ENCODE data around the gene HES5.
"Not testable (repeated sequence)": the region's sequence is repeated elsewhere in the genome, so short reads cannot be mapped to it uniquely, and the experiment has no call there.

The HES5 gene

GRCh38 chr1:2568187-2568816 is 38.2 kb upstream of the HES5 start:
- not testable (repeated sequence) for H3K36me3 ChIP-seq (ENCODE audit: control insufficient read depth, insufficient read depth, low read length)

GRCh38 chr1:2567083-2567679 is 37.1 kb upstream of the HES5 start:
- Histone ChIP-seq H3K4me1 (ENCODE audit: control insufficient read depth, insufficient read depth, low read length) (peaks cover 5% of the 10 kb centered on the region), H3K36me3 (ENCODE audit: control insufficient read depth, insufficient read depth, low read length) (no peaks in the 10 kb centered on the region), H3K27ac (ENCODE audit: insufficient read depth, low read depth, low read length, poor library complexity, severe bottlenecking) (no peak overlapping the region), H3K4me3 (ENCODE audit: insufficient read depth, low read depth, low read length) (no peak overlapping the region), H3K27me3 (ENCODE audit: control insufficient read depth, insufficient read depth, low read length, poor library complexity, severe bottlenecking) (no peaks in the 10 kb centered on the region), H3K9me3 (ENCODE audit: control insufficient read depth, low read length) (no peaks in the 10 kb centered on the region)
- WGBS, 2 experiments = 91 to 94% methylated on average over 16 of the region's 16 CpGs

More at GRCh38 chr1:2568187-2568816, 38.2 kb upstream of the HES5 start:
- H3K4me3 ChIP-seq (ENCODE audit: insufficient read depth, low read depth, low read length); H3K27ac ChIP-seq (ENCODE audit: insufficient read depth, low read depth, low read length, poor library complexity, severe bottlenecking); H3K9me3 ChIP-seq (ENCODE audit: control insufficient read depth, low read length); H3K4me1 ChIP-seq (ENCODE audit: control insufficient read depth, insufficient read depth, low read length); H3K27me3 ChIP-seq (ENCODE audit: control insufficient read depth, insufficient read depth, low read length, poor library complexity, severe bottlenecking): not testable (repeated sequence)
- WGBS, 2 experiments = 46 to 58% methylated on average over 6 to 8 of the region's 17 CpGs

- H3K27me3 ChIP-seq (ENCODE audit: control insufficient read depth, insufficient read depth, low read length, poor library complexity, severe bottlenecking) = no peaks in the 10 kb centered on the region
- peaks cover 5% of the 10 kb centered on the region for H3K4me1 ChIP-seq (ENCODE audit: control insufficient read depth, insufficient read depth, low read length)
- no peak overlapping the region for H3K4me3 ChIP-seq (ENCODE audit: insufficient read depth, low read depth, low read length)
- H3K27ac ChIP-seq (ENCODE audit: insufficient read depth, low read depth, low read length, poor library complexity, severe bottlenecking) = no peak overlapping the region
- H3K36me3 ChIP-seq (ENCODE audit: control insufficient read depth, insufficient read depth, low read length) = no peaks in the 10 kb centered on the region
- no peaks in the 10 kb centered on the region for H3K9me3 ChIP-seq (ENCODE audit: control insufficient read depth, low read length)
- whole genome bisulfite sequencing, 2 experiments = 89% methylated on average over 30 to 34 of the region's 34 CpGs
Observed at GRCh38 chr1:2566101-2567045, 36.3 kb upstream of the HES5 start.

- Histone ChIP-seq H3K4me3 (ENCODE audit: insufficient read depth, low read depth, low read length) (no peak overlapping the region), H3K4me1 (ENCODE audit: control insufficient read depth, insufficient read depth, low read length) (peaks cover 5% of the 10 kb centered on the region), H3K36me3 (ENCODE audit: control insufficient read depth, insufficient read depth, low read length) (no peaks in the 10 kb centered on the region), H3K27ac (ENCODE audit: insufficient read depth, low read depth, low read length, poor library complexity, severe bottlenecking) (no peak overlapping the region), H3K9me3 (ENCODE audit: control insufficient read depth, low read length) (no peaks in the 10 kb centered on the region), H3K27me3 (ENCODE audit: control insufficient read depth, insufficient read depth, low read length, poor library complexity, severe bottlenecking) (no peaks in the 10 kb centered on the region)
- WGBS, 2 experiments = 82 to 85% methylated on average over 14 of the region's 14 CpGs
Observed at GRCh38 chr1:2564815-2565374, 34.8 kb upstream of the HES5 start.

- H3K36me3 ChIP-seq (ENCODE audit: control insufficient read depth, insufficient read depth, low read length) = no peaks in the 10 kb centered on the region
- no peaks in the 10 kb centered on the region for H3K27me3 ChIP-seq (ENCODE audit: control insufficient read depth, insufficient read depth, low read length, poor library complexity, severe bottlenecking)
- H3K4me1 ChIP-seq (ENCODE audit: control insufficient read depth, insufficient read depth, low read length) = peaks cover 5% of the 10 kb centered on the region
- H3K4me3 ChIP-seq (ENCODE audit: insufficient read depth, low read depth, low read length) = no peak overlapping the region
- no peak overlapping the region for H3K27ac ChIP-seq (ENCODE audit: insufficient read depth, low read depth, low read length, poor library complexity, severe bottlenecking)
- no peaks in the 10 kb centered on the region for H3K9me3 ChIP-seq (ENCODE audit: control insufficient read depth, low read length)
- 89% methylated on average over 20 of the region's 20 CpGs for WGBS, 2 experiments
Observed at GRCh38 chr1:2564006-2564814, 34.1 kb upstream of the HES5 start.

- no peaks in the 10 kb centered on the region for H3K27me3 ChIP-seq (ENCODE audit: control insufficient read depth, insufficient read depth, low read length, poor library complexity, severe bottlenecking)
- H3K4me3 ChIP-seq (ENCODE audit: insufficient read depth, low read depth, low read length) = no peak overlapping the region
- H3K36me3 ChIP-seq (ENCODE audit: control insufficient read depth, insufficient read depth, low read length) = no peaks in the 10 kb centered on the region
- H3K4me1 ChIP-seq (ENCODE audit: control insufficient read depth, insufficient read depth, low read length) = peaks cover 5% of the 10 kb centered on the region
- no peak overlapping the region for H3K27ac ChIP-seq (ENCODE audit: insufficient read depth, low read depth, low read length, poor library complexity, severe bottlenecking)
- H3K9me3 ChIP-seq (ENCODE audit: control insufficient read depth, low read length) = no peaks in the 10 kb centered on the region
- WGBS, 2 experiments = 89% methylated on average over 18 of the region's 18 CpGs
Observed at GRCh38 chr1:2563205-2563604, 33.1 kb upstream of the HES5 start.

- H3K4me1 ChIP-seq (ENCODE audit: control insufficient read depth, insufficient read depth, low read length) = peaks cover 5% of the 10 kb centered on the region
- 89 to 90% methylated on average over 22 to 24 of the region's 24 CpGs for WGBS, 2 experiments
- no peaks in the 10 kb centered on the region for H3K9me3 ChIP-seq (ENCODE audit: control insufficient read depth, low read length)
- H3K36me3 ChIP-seq (ENCODE audit: control insufficient read depth, insufficient read depth, low read length) = no peaks in the 10 kb centered on the region
- H3K4me3 ChIP-seq (ENCODE audit: insufficient read depth, low read depth, low read length) = no peak overlapping the region
- no peaks in the 10 kb centered on the region for H3K27me3 ChIP-seq (ENCODE audit: control insufficient read depth, insufficient read depth, low read length, poor library complexity, severe bottlenecking)
- no peak overlapping the region for H3K27ac ChIP-seq (ENCODE audit: insufficient read depth, low read depth, low read length, poor library complexity, severe bottlenecking)
Observed at GRCh38 chr1:2561898-2562895, 32.1 kb upstream of the HES5 start.

- no peaks in the 10 kb centered on the region for H3K27me3 ChIP-seq (ENCODE audit: control insufficient read depth, insufficient read depth, low read length, poor library complexity, severe bottlenecking)
- WGBS, 2 experiments = 92% methylated on average over 11 of the region's 11 CpGs
- H3K27ac ChIP-seq (ENCODE audit: insufficient read depth, low read depth, low read length, poor library complexity, severe bottlenecking) = no peak overlapping the region
- no peak overlapping the region for H3K4me3 ChIP-seq (ENCODE audit: insufficient read depth, low read depth, low read length)
- H3K9me3 ChIP-seq (ENCODE audit: control insufficient read depth, low read length) = no peaks in the 10 kb centered on the region
- H3K36me3 ChIP-seq (ENCODE audit: control insufficient read depth, insufficient read depth, low read length) = no peaks in the 10 kb centered on the region
- peaks cover 9% of the 10 kb centered on the region for H3K4me1 ChIP-seq (ENCODE audit: control insufficient read depth, insufficient read depth, low read length)
Observed at GRCh38 chr1:2561446-2561845, 31.4 kb upstream of the HES5 start.
